T-cell (primary cell): ENCODE results near the gene TGM1. TPM values are rescaled to one million over a fixed set of nuclear protein-coding genes. Genes with fewer than 3 reads are reported as not detected.
"Not testable (repeated sequence)": the region's sequence is repeated elsewhere in the genome, so short reads cannot be mapped to it uniquely, and the experiment has no call there.

Source experiments
- ATAC-seq, 4 experiments: fragments of 200-7000 bp in 3 of 4; fragments of 150-1000 bp in 1 of 4; cut with Tn5 transposase; replicated peaks in 1 of 4; 1 replicate in 3 of 4; 2 replicates in 1 of 4; pipeline ENCODE4 v1.10.0; 2021; ENCODE audit warnings: moderate library complexity in 3 of 4, mild to moderate bottlenecking in 2 of 4, moderate number of reproducible peaks in 1 of 4
- CTCF ChIA-PET, 2 donors: fragments of 300-600 bp; sonication (Branson Sonifier 250); formaldehyde crosslinking; loops; one replicate each; lab custom pipeline; 2022; ENCODE audit warnings: antibody characterized with exemption in 2 of 2; lab: Charles Lee
- POLR2A ChIA-PET, 2 donors: fragments of 300-600 bp; sonication (Branson Sonifier 250); formaldehyde crosslinking; loops; one replicate each; lab custom pipeline; 2022; ENCODE audit warnings: antibody characterized with exemption in 2 of 2; lab: Charles Lee
- DNase-seq, 35 experiments: peaks; one replicate each; pipeline versions ENCODE4 v3.0.0 to v3.0.0-alpha.2; 2013 to 2023
- H3K27ac ChIP-seq: one replicate; pipeline ENCODE4 v1.5.1; 2013; ENCODE audit warnings: low read length
- H3K27me3 ChIP-seq, 2 experiments: replicated peaks in 1 of 2; 1 replicate in 1 of 2; 2 replicates in 1 of 2; pipeline versions ENCODE4 v1.6.1 to v1.7.0; 2013; ENCODE audit warnings: low read length in 1 of 2, mixed read lengths in 1 of 2; ENCODE audit not compliant: control insufficient read depth in 2 of 2, insufficient read depth in 2 of 2; ENCODE audit errors: extremely low read depth in 1 of 2
- H3K36me3 ChIP-seq, 2 donors: 1 replicate in 1 of 2; 2 replicates in 1 of 2; pipeline versions ENCODE4 v1.6.1 to v1.7.0; 2013; ENCODE audit warnings: low read length in 1 of 2; ENCODE audit not compliant: control insufficient read depth in 2 of 2, insufficient read depth in 1 of 2; ENCODE audit errors: extremely low read depth in 1 of 2
- H3K4me1 ChIP-seq, 2 experiments: 1 replicate in 1 of 2; 2 replicates in 1 of 2; pipeline versions ENCODE4 v1.6.1 to v1.7.0; 2013; ENCODE audit warnings: low read length in 2 of 2, mixed read lengths in 1 of 2; ENCODE audit not compliant: insufficient read depth in 2 of 2, control insufficient read depth in 1 of 2; ENCODE audit errors: extremely low read depth in 1 of 2
- H3K4me3 ChIP-seq, 2 donors: 1 replicate in 1 of 2; 2 replicates in 1 of 2; pipeline versions ENCODE4 v1.5.1 to v1.7.0; 2013; ENCODE audit warnings: mild to moderate bottlenecking in 2 of 2, low read length in 1 of 2, moderate library complexity in 1 of 2; ENCODE audit not compliant: control insufficient read depth in 1 of 2; ENCODE audit errors: extremely low read depth in 1 of 2
- H3K9me3 ChIP-seq: 2 replicates; pipeline ENCODE4 v1.7.0; 2013
- H3K27ac Mint-ChIP-seq, 2 donors: one replicate each; pipeline ENCODE4 v1.8.0; 2020 to 2021; ENCODE audit warnings: mild to moderate bottlenecking in 2 of 2, mixed read lengths in 2 of 2
- H3K27me3 Mint-ChIP-seq, 2 donors: one replicate each; pipeline ENCODE4 v1.8.0; 2021 to 2022; ENCODE audit warnings: mixed read lengths in 2 of 2
- H3K36me3 Mint-ChIP-seq: one replicate; pipeline ENCODE4 v1.8.0; 2021; ENCODE audit warnings: mixed read lengths
- H3K4me1 Mint-ChIP-seq, 3 donors: one replicate each; pipeline ENCODE4 v1.8.0; 2020 to 2022; ENCODE audit warnings: mixed read lengths in 3 of 3, mild to moderate bottlenecking in 1 of 3
- H3K4me3 Mint-ChIP-seq, 3 donors: one replicate each; pipeline ENCODE4 v1.8.0; 2020 to 2022; ENCODE audit warnings: mild to moderate bottlenecking in 3 of 3, mixed read lengths in 3 of 3, moderate library complexity in 3 of 3
- H3K9me3 Mint-ChIP-seq, 3 donors: one replicate each; pipeline ENCODE4 v1.8.0; 2020 to 2022; ENCODE audit warnings: mixed read lengths in 3 of 3
- whole genome bisulfite sequencing: methylation state at CpG from one replicate; pipeline ENCODE4 v1.1.5; 2013; ENCODE audit warnings: missing lambda C conversion rate; ENCODE audit not compliant: insufficient coverage; 5-methylcytosine and 5-hydroxymethylcytosine counted together
- total RNA-seq, 35 experiments: library from RNA in 6 of 35; stranded (reverse) in 6 of 35; fragments of 120-200 nt in 1 of 35; gene quantifications; one replicate each; pipeline versions ENCODE4 v1.2.1 to v1.2.4 and lab custom pipeline; 2013 to 2026

Gene TGM1
- total RNA-seq, 5 donors from 2014 or later (not counting 1 experiment from before 2014, with no cell fraction given), result 4.9 to 13.5 (median 9.4) TPM

GRCh38 chr14:24226473-24226872 is 36.5 kb downstream of the TGM1 start:
- Histone ChIP-seq H3K4me3 (no peak overlapping the region), H3K9me3 (no peaks in the 10 kb centered on the region), H3K27me3 (no peaks in the 10 kb centered on the region), H3K27ac (no peak overlapping the region), H3K36me3 (peaks cover 0 to 5% of the 10 kb centered on the region in 2 donors), H3K4me1 (peaks cover 5 to 20% of the 10 kb centered on the region in 2 experiments)
- H3K27me3 Mint-ChIP-seq, result no peaks in the 10 kb centered on the region
- no peak overlapping the region for H3K27ac Mint-ChIP-seq
- CTCF ChIA-PET, result interaction anchor here in 1 of 2 donors (0.6 to 1.5 kb wide), 2 partner anchors 11 to 71 kb away, joined by 3 read pairs; partner anchors contain the start of gene MDP1
- peaks cover 31 to 45% (median 36%) of the 10 kb centered on the region in 3 donors for H3K4me1 Mint-ChIP-seq
- no peak overlapping the region for H3K4me3 Mint-ChIP-seq
- no peak for DNase-seq
- no peak for ATAC-seq
- H3K36me3 Mint-ChIP-seq, result peaks cover 16% of the 10 kb centered on the region
- WGBS, result no CpG with 5 or more reads among the region's 1 CpG
- no peaks in the 10 kb centered on the region for H3K9me3 Mint-ChIP-seq
- POLR2A ChIA-PET, result no interaction called here

GRCh38 chr14:24224618-24225071 is 38.3 kb downstream of the TGM1 start:
- 96% methylated on average over 4 of the region's 7 CpGs for WGBS

GRCh38 chr14:24222987-24223386 is 40.0 kb downstream of the TGM1 start:
- H3K27ac ChIP-seq, H3K9me3 ChIP-seq, H3K4me3 Mint-ChIP-seq, H3K27me3 ChIP-seq, CTCF ChIA-PET, ATAC-seq, H3K4me1 ChIP-seq, H3K27ac Mint-ChIP-seq, H3K9me3 Mint-ChIP-seq, H3K36me3 ChIP-seq, H3K27me3 Mint-ChIP-seq, H3K4me3 ChIP-seq, DNase-seq: not testable (repeated sequence)
- H3K36me3 Mint-ChIP-seq, result peaks cover 13% of the 10 kb centered on the region
- whole genome bisulfite sequencing, result no CpG with 5 or more reads among the region's 4 CpGs
- POLR2A ChIA-PET, result interaction anchor here in 1 of 2 donors (0.6 kb wide), 1 partner anchor 36 kb away, joined by 7 read pairs; no protein-coding TSS in a partner anchor
- peaks cover 21 to 31% (median 27%) of the 10 kb centered on the region in 3 donors for H3K4me1 Mint-ChIP-seq

More at GRCh38 chr14:24224618-24225071, 38.3 kb downstream of the TGM1 start:
- ATAC-seq, result no peak
- Mint-ChIP-seq H3K27ac (peak overlapping the region in 1 of 2 donors; percentile 25), H3K4me1 (peaks cover 22 to 37% (median 29%) of the 10 kb centered on the region in 3 donors), H3K4me3 (no peak overlapping the region), H3K27me3 (no peaks in the 10 kb centered on the region), H3K9me3 (no peaks in the 10 kb centered on the region), H3K36me3 (peaks cover 16% of the 10 kb centered on the region)
- H3K36me3 ChIP-seq, result peaks cover 0 to 5% of the 10 kb centered on the region in 2 donors
- POLR2A ChIA-PET, result interaction anchor here in 1 of 2 donors (0.5 kb wide), 1 partner anchor 146 kb away, joined by 6 read pairs; no protein-coding TSS in a partner anchor
- CTCF ChIA-PET, result interaction anchor here in 1 of 2 donors (1.0 kb wide), 1 partner anchor 9 kb away, joined by 3 read pairs; the partner anchor contains the start of gene MDP1
- H3K27me3 ChIP-seq, result no peaks in the 10 kb centered on the region
- DNase-seq, result no peak
- H3K4me3 ChIP-seq, result no peak overlapping the region
- peaks cover 0 to 7% of the 10 kb centered on the region in 2 experiments for H3K4me1 ChIP-seq
- no peak overlapping the region for H3K27ac ChIP-seq
- no peaks in the 10 kb centered on the region for H3K9me3 ChIP-seq

GRCh38 chr14:24219521-24219920 is 43.5 kb downstream of the TGM1 start:
- ChIA-PET POLR2A (interaction anchor here in 1 of 2 donors (0.6 to 0.7 kb wide), 2 partner anchors 9 to 204 kb away, joined by 5 read pairs; no protein-coding TSS in a partner anchor), CTCF (interaction anchor here (0.6 to 1.3 kb wide), 4 partner anchors 23 to 245 kb away, joined by 3 to 5 read pairs (median 4); partner anchors contain the start of gene TINF2 (in 1 of the 2))
- peaks cover 12 to 24% (median 22%) of the 10 kb centered on the region in 3 donors for H3K4me1 Mint-ChIP-seq
- H3K27me3 Mint-ChIP-seq, result no peaks in the 10 kb centered on the region
- Histone ChIP-seq H3K4me3 (no peak overlapping the region), H3K4me1 (peaks cover 9 to 18% of the 10 kb centered on the region in 2 experiments), H3K27ac (no peak overlapping the region), H3K36me3 (peaks cover 0 to 7% of the 10 kb centered on the region in 2 donors), H3K27me3 (no peaks in the 10 kb centered on the region), H3K9me3 (no peaks in the 10 kb centered on the region)
- no peak overlapping the region for H3K4me3 Mint-ChIP-seq
- no CpG with 5 or more reads among the region's 3 CpGs for WGBS
- H3K27ac Mint-ChIP-seq, result no peak overlapping the region
- no peak for ATAC-seq
- no peak for DNase-seq
- H3K36me3 Mint-ChIP-seq, result peaks cover 10% of the 10 kb centered on the region
- H3K9me3 Mint-ChIP-seq, result no peaks in the 10 kb centered on the region

GRCh38 chr14:24219080-24219479 is 43.9 kb downstream of the TGM1 start:
- H3K4me3 ChIP-seq, result no peak overlapping the region
- Mint-ChIP-seq H3K4me3 (no peak overlapping the region), H3K4me1 (peaks cover 13 to 27% (median 25%) of the 10 kb centered on the region in 3 donors), H3K27me3 (no peaks in the 10 kb centered on the region), H3K36me3 (peaks cover 12% of the 10 kb centered on the region), H3K27ac (no peak overlapping the region), H3K9me3 (no peaks in the 10 kb centered on the region)
- H3K27me3 ChIP-seq, result no peaks in the 10 kb centered on the region
- no CpG with 5 or more reads among the region's 4 CpGs for WGBS
- H3K36me3 ChIP-seq, result peaks cover 0 to 7% of the 10 kb centered on the region in 2 donors
- ATAC-seq (no peak), DNase-seq (no peak)
- H3K9me3 ChIP-seq, result no peaks in the 10 kb centered on the region
- peaks cover 9 to 23% of the 10 kb centered on the region in 2 experiments for H3K4me1 ChIP-seq
- CTCF ChIA-PET, result interaction anchor here (0.7 to 1.3 kb wide), 3 partner anchors 24 to 245 kb away, joined by 3 to 5 read pairs (median 3); partner anchors contain the start of gene TINF2 (in 1 of the 2)
- H3K27ac ChIP-seq, result no peak overlapping the region
- POLR2A ChIA-PET, result interaction anchor here in 1 of 2 donors (0.7 kb wide), 1 partner anchor 205 kb away, joined by 5 read pairs; no protein-coding TSS in a partner anchor

GRCh38 chr14:24216876-24217275 is 46.1 kb downstream of the TGM1 start:
- not testable (repeated sequence) for H3K36me3 ChIP-seq, H3K27me3 ChIP-seq, H3K9me3 ChIP-seq, H3K4me3 Mint-ChIP-seq, H3K4me3 ChIP-seq, H3K9me3 Mint-ChIP-seq, DNase-seq, H3K27ac ChIP-seq, H3K27me3 Mint-ChIP-seq, ATAC-seq
- H3K4me1 Mint-ChIP-seq, result peaks cover 33 to 43% (median 43%) of the 10 kb centered on the region in 3 donors
- WGBS, result no CpG with 5 or more reads among the region's 1 CpG
- H3K4me1 ChIP-seq, result peaks cover 14 to 39% of the 10 kb centered on the region in 2 experiments
- POLR2A ChIA-PET, result interaction anchor here in 1 of 2 donors (0.6 kb wide), 1 partner anchor 26 kb away, joined by 3 read pairs; the partner anchor contains the start of gene TINF2
- H3K27ac Mint-ChIP-seq, result peak overlapping the region in 1 of 2 donors; percentile 34
- CTCF ChIA-PET, result interaction anchor here in 1 of 2 donors (2.5 kb wide), 1 partner anchor 26 kb away, joined by 26 read pairs; the partner anchor contains the start of gene TINF2
- peaks cover 13% of the 10 kb centered on the region for H3K36me3 Mint-ChIP-seq
